Natural killer cell (primary cell): ENCODE measurements around the gene RASAL1. TPM values are rescaled to one million over a fixed set of nuclear protein-coding genes. Genes with fewer than 3 reads are reported as not detected.

Experiments
- ATAC-seq, 3 donors: fragments of 150-1000 bp in 2 of 3; fragments of 200-7000 bp in 1 of 3; cut with Tn5 transposase; 1 replicate in 1 of 3; 2 replicates in 2 of 3; pipeline ENCODE4 v1.10.0; 2021; ENCODE audit warnings: mild to moderate bottlenecking in 2 of 3, moderate library complexity in 2 of 3
- DNase-seq, 2 donors: peaks; one replicate each; pipeline versions ENCODE4 v3.0.0 to v3.0.0-alpha.2; 2013 to 2021; ENCODE audit warnings: mixed read lengths in 1 of 2
- H3K27ac ChIP-seq: one replicate; pipeline ENCODE4 v1.5.1; 2013; ENCODE audit warnings: mild to moderate bottlenecking, low read length
- H3K27me3 ChIP-seq: one replicate; pipeline ENCODE4 v1.6.1; 2013; ENCODE audit warnings: low read length; ENCODE audit not compliant: control insufficient read depth, insufficient read depth
- H3K36me3 ChIP-seq: one replicate; pipeline ENCODE4 v1.6.1; 2013; ENCODE audit warnings: low read length; ENCODE audit not compliant: control insufficient read depth, insufficient read depth
- H3K4me1 ChIP-seq: one replicate; pipeline ENCODE4 v1.6.1; 2013; ENCODE audit warnings: low read length; ENCODE audit not compliant: control insufficient read depth, insufficient read depth
- H3K4me3 ChIP-seq: one replicate; pipeline ENCODE4 v1.5.1; 2013; ENCODE audit warnings: low read length
- H3K9me3 ChIP-seq: one replicate; pipeline ENCODE4 v1.6.1; 2013; ENCODE audit warnings: low read length; ENCODE audit not compliant: control insufficient read depth, insufficient read depth
- H3K27ac Mint-ChIP-seq, 2 donors: one replicate each; pipeline ENCODE4 v1.8.0; 2022; ENCODE audit warnings: mild to moderate bottlenecking in 2 of 2, mixed read lengths in 2 of 2, moderate library complexity in 1 of 2
- H3K27me3 Mint-ChIP-seq, 2 donors: one replicate each; pipeline ENCODE4 v1.8.0; 2022; ENCODE audit warnings: low read depth in 2 of 2, mixed read lengths in 2 of 2
- H3K36me3 Mint-ChIP-seq: one replicate; pipeline ENCODE4 v1.8.0; 2022; ENCODE audit warnings: mixed read lengths
- H3K4me1 Mint-ChIP-seq, 2 donors: one replicate each; pipeline ENCODE4 v1.8.0; 2022; ENCODE audit warnings: mixed read lengths in 2 of 2
- H3K4me3 Mint-ChIP-seq: one replicate; pipeline ENCODE4 v1.8.0; 2022; ENCODE audit warnings: mild to moderate bottlenecking, moderate library complexity, mixed read lengths
- H3K9me3 Mint-ChIP-seq, 2 donors: one replicate each; pipeline ENCODE4 v1.8.0; 2022; ENCODE audit warnings: mixed read lengths in 2 of 2
- WGBS: methylation state at CpG from one replicate; pipeline ENCODE4 v1.1.7; 2013; ENCODE audit warnings: missing lambda C conversion rate; ENCODE audit not compliant: insufficient coverage; 5-methylcytosine and 5-hydroxymethylcytosine counted together
- intact Hi-C: fragments of 100-400 bp; cut with micrococcal nuclease; formaldehyde crosslinking; loops from one replicate; pipeline ENCODE4 v1.14.2; 2022
- total RNA-seq, 4 donors: library from RNA; stranded (reverse); fragments of 120-200 nt in 1 of 4; gene quantifications; one replicate each; pipeline versions ENCODE4 v1.2.3 to v1.2.4, GENCODE V29; 2013 to 2022
- TF ChIP-seq, protein P1 (sequence below): fragments of 200-600 bp; IDR thresholded peaks from one replicate; pipeline ENCODE4 v1.8.0; 2022; ENCODE audit warnings: antibody characterized with exemption

The RASAL1 gene
- total RNA-seq, 3 donors from 2014 or later (not counting 1 experiment from before 2014, with no cell fraction given): not detected

DNA sequence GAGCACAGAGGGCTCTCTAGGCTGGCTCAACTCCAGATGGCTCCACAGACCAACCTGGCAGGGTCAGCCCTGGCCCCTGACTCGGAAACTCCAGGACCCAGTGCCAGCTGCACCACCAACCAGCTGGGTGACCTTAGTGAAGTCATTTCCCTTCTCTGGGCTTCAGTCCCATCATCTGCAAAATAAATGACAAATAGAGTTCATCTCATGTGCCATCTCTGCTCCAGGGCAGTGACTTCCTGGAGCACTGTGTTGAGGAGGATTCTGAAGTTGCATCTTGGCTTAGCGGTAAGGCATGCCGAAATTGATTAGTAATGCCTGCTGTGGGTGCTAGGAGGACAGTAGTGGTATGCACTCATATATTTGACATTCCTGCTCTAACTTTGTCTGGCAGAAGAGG, 47.5 kb downstream of the RASAL1 start:
- Histone ChIP-seq H3K27me3 (no peaks in the 10 kb centered on the region), H3K36me3 (no peaks in the 10 kb centered on the region), H3K4me1 (peaks cover 100% of the 10 kb centered on the region), H3K27ac (peak overlapping the region; percentile 71), H3K4me3 (no peak overlapping the region), H3K9me3 (no peaks in the 10 kb centered on the region)
- TF ChIP-seq, protein P1, sequence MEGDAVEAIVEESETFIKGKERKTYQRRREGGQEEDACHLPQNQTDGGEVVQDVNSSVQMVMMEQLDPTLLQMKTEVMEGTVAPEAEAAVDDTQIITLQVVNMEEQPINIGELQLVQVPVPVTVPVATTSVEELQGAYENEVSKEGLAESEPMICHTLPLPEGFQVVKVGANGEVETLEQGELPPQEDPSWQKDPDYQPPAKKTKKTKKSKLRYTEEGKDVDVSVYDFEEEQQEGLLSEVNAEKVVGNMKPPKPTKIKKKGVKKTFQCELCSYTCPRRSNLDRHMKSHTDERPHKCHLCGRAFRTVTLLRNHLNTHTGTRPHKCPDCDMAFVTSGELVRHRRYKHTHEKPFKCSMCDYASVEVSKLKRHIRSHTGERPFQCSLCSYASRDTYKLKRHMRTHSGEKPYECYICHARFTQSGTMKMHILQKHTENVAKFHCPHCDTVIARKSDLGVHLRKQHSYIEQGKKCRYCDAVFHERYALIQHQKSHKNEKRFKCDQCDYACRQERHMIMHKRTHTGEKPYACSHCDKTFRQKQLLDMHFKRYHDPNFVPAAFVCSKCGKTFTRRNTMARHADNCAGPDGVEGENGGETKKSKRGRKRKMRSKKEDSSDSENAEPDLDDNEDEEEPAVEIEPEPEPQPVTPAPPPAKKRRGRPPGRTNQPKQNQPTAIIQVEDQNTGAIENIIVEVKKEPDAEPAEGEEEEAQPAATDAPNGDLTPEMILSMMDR: no peak
- intact Hi-C loops: no loop called here
- WGBS: 90% methylated on average over 3 of the region's 3 CpGs
- Mint-ChIP-seq H3K27me3 (peaks cover 3 to 8% of the 10 kb centered on the region in 2 donors), H3K4me1 (peaks cover 66 to 78% of the 10 kb centered on the region in 2 donors), H3K9me3 (no peaks in the 10 kb centered on the region), H3K27ac (peak overlapping the region; percentile 62 to 89), H3K4me3 (peak overlapping the region; percentile 38), H3K36me3 (no peaks in the 10 kb centered on the region)
- no peak for ATAC-seq
- peak in 1 of 2 donors; percentile 31 for DNase-seq

DNA sequence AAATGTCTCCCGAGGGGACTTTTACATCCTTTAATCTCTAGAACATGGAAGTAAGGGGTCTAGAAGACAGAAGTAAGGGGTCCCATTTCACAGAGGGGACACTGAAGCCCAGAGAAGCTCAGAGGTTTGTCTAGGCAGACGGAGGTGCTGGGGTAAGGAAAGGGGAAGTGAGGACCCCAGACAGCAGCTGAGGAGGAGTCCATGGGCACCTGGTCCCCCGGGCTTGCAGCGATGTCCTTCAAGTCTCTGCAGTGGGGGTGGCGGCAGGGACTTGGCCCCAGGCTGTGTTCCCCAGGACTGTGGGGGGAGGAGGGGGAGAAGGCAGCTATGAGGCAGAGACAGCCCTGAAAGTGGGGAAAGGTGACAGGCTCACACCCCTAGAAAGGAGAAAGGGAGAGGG, 48.4 kb downstream of the RASAL1 start:
- Histone ChIP-seq H3K4me1 (peaks cover 100% of the 10 kb centered on the region), H3K36me3 (no peaks in the 10 kb centered on the region), H3K4me3 (no peak overlapping the region), H3K27me3 (no peaks in the 10 kb centered on the region), H3K27ac (peak overlapping the region; percentile 71), H3K9me3 (no peaks in the 10 kb centered on the region)
- peaks cover 0 to under 1% of the 10 kb centered on the region in 2 donors for H3K27me3 Mint-ChIP-seq
- intact Hi-C loops: no loop called here
- H3K36me3 Mint-ChIP-seq: no peaks in the 10 kb centered on the region
- peak overlapping the region; percentile 62 to 89 for H3K27ac Mint-ChIP-seq
- DNase-seq (peak in 1 of 2 donors; percentile 24), ATAC-seq (no peak)
- H3K9me3 Mint-ChIP-seq: no peaks in the 10 kb centered on the region
- TF ChIP-seq, protein P1: no peak
- peak overlapping the region; percentile 72 for H3K4me3 Mint-ChIP-seq
- H3K4me1 Mint-ChIP-seq: peaks cover 66 to 78% of the 10 kb centered on the region in 2 donors
- WGBS: 27% methylated on average over 4 of the region's 5 CpGs

DNA sequence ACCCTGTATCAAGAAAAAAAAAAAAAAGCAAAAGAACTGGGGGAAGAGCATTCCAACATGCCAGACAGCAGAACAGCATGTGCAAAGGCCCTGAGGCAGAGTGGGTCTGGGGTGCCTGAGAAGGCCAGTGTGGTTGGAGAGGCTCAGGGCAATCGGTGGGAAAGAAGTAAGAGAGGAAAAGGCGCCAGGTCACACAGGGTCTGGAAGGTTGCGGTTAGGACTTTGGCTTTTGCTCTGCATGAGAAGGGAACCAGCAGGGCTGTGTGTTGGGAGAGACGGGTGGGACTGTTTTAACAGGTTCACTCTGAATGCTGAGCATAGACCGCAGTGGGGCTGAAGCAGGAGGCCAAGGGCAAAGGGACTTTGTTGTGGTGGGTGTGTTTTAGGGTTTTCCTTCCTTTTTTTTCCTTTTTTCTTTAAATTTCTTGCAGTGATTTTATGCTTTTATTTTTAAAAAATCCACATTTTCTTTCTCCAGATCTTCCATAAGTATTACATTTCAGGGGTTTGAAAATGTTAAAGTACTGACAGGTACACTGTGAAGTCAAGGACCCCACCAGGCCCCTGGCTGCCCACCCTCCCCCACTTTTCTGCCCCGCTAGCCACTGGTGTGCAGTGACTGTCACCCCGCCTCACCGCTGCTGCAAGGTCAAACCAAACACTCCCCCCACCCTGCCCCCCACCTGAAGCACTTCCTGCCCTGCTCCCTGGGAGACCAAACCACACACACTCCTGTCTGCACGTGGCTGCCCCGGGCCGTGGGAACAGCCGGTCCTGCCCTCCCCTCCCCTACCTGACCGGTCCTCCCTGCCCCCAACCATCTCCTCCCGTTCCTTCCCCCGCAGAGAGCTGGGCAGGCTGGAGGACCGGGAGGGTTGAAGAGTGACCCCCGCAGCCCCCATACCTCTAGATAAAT, 49.1 kb downstream of the RASAL1 start:
- Mint-ChIP-seq H3K36me3 (no peaks in the 10 kb centered on the region), H3K9me3 (no peaks in the 10 kb centered on the region), H3K4me3 (peak overlapping the region; percentile 78), H3K27me3 (no peaks in the 10 kb centered on the region), H3K4me1 (peaks cover 61 to 77% of the 10 kb centered on the region in 2 donors), H3K27ac (peak overlapping the region; percentile 62 to 89)
- DNase-seq: peak in 1 of 2 donors; percentile 64
- WGBS: 3% methylated on average over 17 of the region's 17 CpGs
- Histone ChIP-seq H3K4me3 (no peak overlapping the region), H3K4me1 (peaks cover 100% of the 10 kb centered on the region), H3K27ac (peak overlapping the region; percentile 71), H3K27me3 (no peaks in the 10 kb centered on the region), H3K36me3 (no peaks in the 10 kb centered on the region), H3K9me3 (no peaks in the 10 kb centered on the region)
- ATAC-seq: peak; percentile 25 to 49 (median 29)
- intact Hi-C loops: no loop called here
- TF ChIP-seq, protein P1: no peak
